IMR-90 (cell line): Measurements from ENCODE around the gene NUP50. TPM values are rescaled to one million over a fixed set of nuclear protein-coding genes. Genes with fewer than 3 reads are reported as not detected.

ENCODE experiments used
- ATAC-seq: fragments of 200-7000 bp; cut with Tn5 transposase; 2 replicates; pipeline ENCODE4 v1.9.1; 2020; ENCODE audit warnings: low read depth, mild to moderate bottlenecking, moderate library complexity
- BruUV-seq: library from RNA; stranded (reverse); fragments of 400-500 nt; replicated peaks from 2 replicates; lab custom pipeline; 2021; lab: Mats Ljungman, UMichigan
- CTCF ChIA-PET: fragments of 300-600 bp; formaldehyde crosslinking; extraction: SDS; loops from one replicate; lab custom pipeline; 2021; ENCODE audit warnings: antibody characterized with exemption; lab: Yijun Ruan, JAX
- POLR2A ChIA-PET: fragments of 300-600 bp; sonication (Branson Sonifier 250); formaldehyde crosslinking; loops from one replicate; lab custom pipeline; 2022; ENCODE audit warnings: antibody characterized with exemption; ENCODE audit not compliant: unreplicated experiment; lab: Charles Lee
- DNase-seq: peaks from one replicate; pipeline ENCODE4 v3.0.0; 2013
- H2AFZ ChIP-seq: replicated peaks from 2 replicates; pipeline ENCODE3; 2013; ENCODE audit warnings: low read length, mild to moderate bottlenecking; ENCODE audit not compliant: poor library complexity
- H2AK5ac ChIP-seq: 2 replicates; pipeline ENCODE4 v1.6.1; 2013; ENCODE audit warnings: low read depth, low read length, inconsistent platforms
- H2AK9ac ChIP-seq: replicated peaks from 2 replicates; pipeline ENCODE3; 2013; ENCODE audit warnings: mild to moderate bottlenecking, low read depth, low read length, moderate library complexity; ENCODE audit not compliant: poor library complexity
- H2BK120ac ChIP-seq: 2 replicates; pipeline ENCODE4 v1.6.1; 2013; ENCODE audit warnings: low read depth, low read length, inconsistent platforms
- H2BK15ac ChIP-seq: 3 replicates; pipeline ENCODE4 v1.6.1; 2013; ENCODE audit warnings: low read depth, low read length, inconsistent platforms
- H2BK20ac ChIP-seq: 2 replicates; pipeline ENCODE4 v1.6.1; 2013; ENCODE audit warnings: low read depth, mild to moderate bottlenecking, inconsistent platforms, low read length, moderate library complexity
- H2BK5ac ChIP-seq: 2 replicates; pipeline ENCODE4 v1.6.1; 2013; ENCODE audit warnings: mild to moderate bottlenecking, low read depth, low read length, inconsistent platforms; ENCODE audit not compliant: poor library complexity, severe bottlenecking
- H3K14ac ChIP-seq: replicated peaks from 2 replicates; pipeline ENCODE4 v1.6.1; 2013; ENCODE audit warnings: low read depth, low read length, inconsistent platforms
- H3K18ac ChIP-seq: 2 replicates; pipeline ENCODE4 v1.6.1; 2013; ENCODE audit warnings: low read depth, low read length, control low read depth
- H3K23ac ChIP-seq: 2 replicates; pipeline ENCODE4 v1.6.1; 2013; ENCODE audit warnings: low read depth, low read length, inconsistent platforms
- H3K27ac ChIP-seq: 2 replicates; pipeline ENCODE4 v1.5.1; 2013; ENCODE audit warnings: mild to moderate bottlenecking, control low read depth, low read length; ENCODE audit not compliant: insufficient read depth
- H3K27me3 ChIP-seq: 2 replicates; pipeline ENCODE4 v1.6.1; 2013; ENCODE audit warnings: low read length; ENCODE audit not compliant: control insufficient read depth, insufficient read depth
- H3K36me3 ChIP-seq: 2 replicates; pipeline ENCODE4 v1.6.1; 2013; ENCODE audit warnings: low read length, mixed read lengths; ENCODE audit not compliant: control insufficient read depth, insufficient read depth
- H3K4ac ChIP-seq: 2 replicates; pipeline ENCODE4 v1.6.1; 2013; ENCODE audit warnings: low read depth, low read length, inconsistent platforms
- H3K4me1 ChIP-seq: 2 replicates; pipeline ENCODE4 v1.6.1; 2013; ENCODE audit warnings: low read length, mixed read lengths; ENCODE audit not compliant: control insufficient read depth, insufficient read depth
- H3K4me2 ChIP-seq: 2 replicates; pipeline ENCODE4 v1.6.1; 2013; ENCODE audit warnings: low read depth, mild to moderate bottlenecking, control low read depth, low read length, moderate library complexity
- H3K4me3 ChIP-seq: 2 replicates; pipeline ENCODE4 v1.5.1; 2013; ENCODE audit warnings: low read depth, mild to moderate bottlenecking, control low read depth, low read length, moderate library complexity; ENCODE audit not compliant: insufficient read depth
- H3K56ac ChIP-seq: 2 replicates; pipeline ENCODE4 v1.6.1; 2013; ENCODE audit warnings: low read length, inconsistent platforms; ENCODE audit not compliant: insufficient read depth; ENCODE audit errors: extremely low read depth
- H3K79me1 ChIP-seq, 2 experiments: 2 replicates each; pipeline ENCODE4 v1.6.1; 2013; ENCODE audit warnings: low read length in 2 of 2, inconsistent platforms in 1 of 2, low read depth in 1 of 2
- H3K9ac ChIP-seq: 2 replicates; pipeline ENCODE4 v1.6.1; 2013; ENCODE audit warnings: low read depth, low read length, control low read depth
- H3K9me1 ChIP-seq: 2 replicates; pipeline ENCODE4 v1.6.1; 2013; ENCODE audit warnings: low read length, inconsistent platforms; ENCODE audit not compliant: insufficient read depth
- H3K9me3 ChIP-seq: 2 replicates; pipeline ENCODE4 v1.6.1; 2013; ENCODE audit warnings: low read length; ENCODE audit not compliant: control insufficient read depth, insufficient read depth
- H4K20me1 ChIP-seq: 2 replicates; pipeline ENCODE4 v1.6.1; 2013; ENCODE audit warnings: low read length, inconsistent platforms; ENCODE audit not compliant: insufficient read depth
- H4K5ac ChIP-seq: 2 replicates; pipeline ENCODE4 v1.6.1; 2013; ENCODE audit warnings: mild to moderate bottlenecking, low read depth, low read length, control low read depth
- H4K8ac ChIP-seq, 2 experiments: 2 replicates each; pipeline ENCODE4 v1.6.1; 2013; ENCODE audit warnings: low read depth in 2 of 2, low read length in 2 of 2, control low read depth in 1 of 2, inconsistent platforms in 1 of 2
- H4K91ac ChIP-seq: 2 replicates; pipeline ENCODE4 v1.6.1; 2013; ENCODE audit warnings: low read depth, low read length, inconsistent platforms; ENCODE audit not compliant: insufficient read depth
- BHLHE40 ChIP-seq: fragments of 150-350 bp; IDR thresholded peaks from 2 replicates; pipeline ENCODE4 v1.6.1; 2016; ENCODE audit warnings: mild to moderate bottlenecking, low read depth, low read length
- CEBPB ChIP-seq: IDR thresholded peaks from 2 replicates; pipeline ENCODE4 v1.6.1; 2012; ENCODE audit warnings: low read depth, low read length, improper control_type of control experiment
- CHD1 ChIP-seq: IDR thresholded peaks from 2 replicates; pipeline ENCODE4 v1.6.1; 2012; ENCODE audit warnings: low read depth, low read length, improper control_type of control experiment
- CTCF ChIP-seq: conservative IDR thresholded peaks from 2 replicates; pipeline ENCODE4 v1.5.1; 2012; ENCODE audit warnings: mild to moderate bottlenecking, low read depth, low read length, improper control_type of control experiment
- ELK1 ChIP-seq: fragments of 150-350 bp; IDR thresholded peaks from 2 replicates; pipeline ENCODE4 v1.6.1; 2016; ENCODE audit warnings: low read depth, mild to moderate bottlenecking, low read length, moderate library complexity, borderline replicate concordance
- MAFK ChIP-seq: IDR thresholded peaks from 2 replicates; pipeline ENCODE4 v1.6.1; 2012; ENCODE audit warnings: low read depth, low read length, improper control_type of control experiment
- MXI1 ChIP-seq: IDR thresholded peaks from 2 replicates; pipeline ENCODE4 v1.6.1; 2012; ENCODE audit warnings: low read depth, mild to moderate bottlenecking, low read length, moderate library complexity, borderline replicate concordance
- NFE2L2 ChIP-seq: fragments of 150-350 bp; IDR thresholded peaks from 2 replicates; pipeline ENCODE4 v1.6.1; 2016; ENCODE audit warnings: low read depth, mild to moderate bottlenecking, low read length
- POLR2A ChIP-seq: IDR thresholded peaks from 2 replicates; pipeline ENCODE4 v1.6.1; 2012; ENCODE audit warnings: mild to moderate bottlenecking, low read depth, low read length
- RAD21 ChIP-seq: IDR thresholded peaks from 2 replicates; pipeline ENCODE4 v1.6.1; 2012; ENCODE audit warnings: low read length, improper control_type of control experiment
- RCOR1 ChIP-seq: IDR thresholded peaks from 2 replicates; pipeline ENCODE4 v1.6.1; 2012; ENCODE audit warnings: mild to moderate bottlenecking, low read length, improper control_type of control experiment; ENCODE audit not compliant: insufficient replicate concordance
- USF2 ChIP-seq: fragments of 150-350 bp; IDR thresholded peaks from 2 replicates; pipeline ENCODE4 v1.6.1; 2017; ENCODE audit warnings: mild to moderate bottlenecking, antibody characterized with exemption, low read length, low read depth
- WGBS, 2 experiments: methylation state at CpG; one replicate each; pipeline versions ENCODE4 v1.1.5 to v1.1.7; 2013; ENCODE audit warnings: missing lambda C conversion rate in 2 of 2; ENCODE audit not compliant: insufficient read length in 1 of 2; ENCODE audit errors: extremely low coverage in 2 of 2; 5-methylcytosine and 5-hydroxymethylcytosine counted together
- dilution Hi-C: fragments of 300-500 bp; cut with HindIII; formaldehyde crosslinking; loops from one replicate; pipeline ENCODE4 v1.14.3; 2018; ENCODE audit warnings: low sequenced_read_pairs; ENCODE audit not compliant: unreplicated experiment
- in situ Hi-C: fragments of 300-500 bp; cut with MboI; formaldehyde crosslinking; loops from 3 replicates; pipeline ENCODE4 v1.14.3; 2019; ENCODE audit warnings: low sequenced_read_pairs, inconsistent platforms, mixed read lengths
- intact Hi-C: fragments of 100-400 bp; cut with micrococcal nuclease; formaldehyde crosslinking; loops from 2 replicates; pipeline ENCODE4 v1.10.0; 2022
- polyA plus RNA-seq, 3 experiments: library from polyadenylated mRNA; depleted of rRNA; stranded (reverse); fragments of >200 nt; gene quantifications; 2 replicates each; pipeline ENCODE4 v1.2.3, GENCODE V29; 2012; ENCODE audit warnings: low replicate concordance in 1 of 3
- total RNA-seq: library from RNA; depleted of rRNA; stranded (reverse); fragments of >200 nt; gene quantifications from 2 replicates; pipeline ENCODE4 v1.2.3, GENCODE V29; 2012

The NUP50 gene
- total and polyA plus RNA-seq, 2 of the 4 experiments (the other 2 are of a cell fraction): 12.8 to 65.4 TPM

- no peak overlapping the region for H3K4me3 ChIP-seq
- 95% methylated on average over 6 of the region's 20 CpGs; no CpG with 5 or more reads in 1 of the 2 experiments for WGBS, 2 experiments
- no peak overlapping the region for H3K23ac ChIP-seq
- no TSS peak for BruUV-seq
- H4K20me1 ChIP-seq: peaks cover 32% of the 10 kb centered on the region
- peaks cover 33% of the 10 kb centered on the region for H3K36me3 ChIP-seq
- no peak overlapping the region for H3K9ac ChIP-seq
- ChIA-PET CTCF (no interaction called here), POLR2A (no interaction called here)
- H4K5ac ChIP-seq: no peak overlapping the region
- no peak overlapping the region for H3K56ac ChIP-seq
- TF ChIP-seq BHLHE40: no peak
- no peak for TF ChIP-seq USF2
- no peak for TF ChIP-seq CTCF
- TF ChIP-seq NFE2L2: no peak
- TF ChIP-seq MAFK: no peak
- no peak for TF ChIP-seq CEBPB
- TF ChIP-seq MXI1: no peak
- no peak for TF ChIP-seq RCOR1
- no peak for TF ChIP-seq ELK1
- TF ChIP-seq RAD21: no peak
- no peak for TF ChIP-seq CHD1
- TF ChIP-seq POLR2A: no peak
- no peak overlapping the region for H3K14ac ChIP-seq
- H3K27ac ChIP-seq: no peak overlapping the region
- intact Hi-C loops: no loop called here
- no peak overlapping the region for H2BK5ac ChIP-seq
- no peak for DNase-seq
- no peak overlapping the region for H2BK15ac ChIP-seq
- H3K4me1 ChIP-seq: peaks cover 35% of the 10 kb centered on the region
- H2BK120ac ChIP-seq: 0 out of 2 replicates have a peak overlapping the region, but pooled peaks have one; percentile 0
- dilution Hi-C loops: no loop called here
- H2BK20ac ChIP-seq: no peak overlapping the region
- in situ Hi-C loops: no loop called here
- H4K8ac ChIP-seq: no peak overlapping the region
- peaks cover 29% of the 10 kb centered on the region for H3K9me1 ChIP-seq
- H3K79me1 ChIP-seq: peaks cover 6 to 41% of the 10 kb centered on the region in 2 experiments; a peak in 3 of 4 replicates
- no peak overlapping the region for H3K4me2 ChIP-seq
- no peak overlapping the region for H4K91ac ChIP-seq
- ATAC-seq: no peak
- H3K18ac ChIP-seq: no peak overlapping the region
- H3K9me3 ChIP-seq: no peaks in the 10 kb centered on the region
- no peak overlapping the region for H2AFZ ChIP-seq
- no peak overlapping the region for H3K4ac ChIP-seq
- H2AK9ac ChIP-seq: no peak overlapping the region
- peak overlapping the region; percentile 67 for H2AK5ac ChIP-seq
- no peaks in the 10 kb centered on the region for H3K27me3 ChIP-seq
Observed at GRCh38 chr22:45205276-45205925, 41.7 kb downstream of the NUP50 start.
